AG09309 (cell line): Measurements from ENCODE around the gene MTO1.
"Not testable (repeated sequence)": the region's sequence is repeated elsewhere in the genome, so short reads cannot be mapped to it uniquely, and the experiment has no call there.

ENCODE experiments used
- DNase-seq: peaks from one replicate; pipeline ENCODE4 v3.0.0-alpha.2; 2010; ENCODE audit warnings: low read depth
- H3K4me3 ChIP-seq: 2 replicates; pipeline ENCODE4 v1.5.1; 2011; ENCODE audit warnings: mild to moderate bottlenecking, low read depth, low read length, moderate library complexity; ENCODE audit not compliant: control insufficient read depth
- TF ChIP-seq, protein P1 (sequence below): IDR thresholded peaks from 2 replicates; pipeline ENCODE4 v1.5.1; 2011; ENCODE audit warnings: mild to moderate bottlenecking, low read depth, low read length, inconsistent platforms; ENCODE audit not compliant: insufficient read depth, control insufficient read depth; ENCODE audit errors: missing control alignments

Gene MTO1

DNA sequence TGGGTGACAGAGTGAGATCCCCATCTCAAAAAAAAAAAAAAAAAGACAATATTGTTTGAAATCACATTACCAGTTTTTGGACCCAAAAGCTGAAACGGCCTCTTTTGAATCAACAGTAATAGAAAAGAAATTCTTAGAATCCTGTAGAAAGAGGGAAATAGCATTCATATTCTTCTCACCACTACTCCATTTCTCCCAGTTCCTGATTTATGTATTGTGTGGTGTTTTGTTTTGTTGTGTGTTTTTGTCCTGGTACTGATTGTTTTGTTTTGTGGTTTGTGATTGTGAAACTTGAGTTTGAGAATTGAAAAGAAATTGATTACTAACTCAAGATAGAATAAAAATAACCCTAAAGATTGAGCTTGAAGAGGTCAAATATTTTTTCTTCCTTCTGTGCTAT, 85.5 kb downstream of the MTO1 start:
- DNase-seq, result no peak
- H3K4me3 ChIP-seq, result no peak overlapping the region
- TF ChIP-seq, protein P1, sequence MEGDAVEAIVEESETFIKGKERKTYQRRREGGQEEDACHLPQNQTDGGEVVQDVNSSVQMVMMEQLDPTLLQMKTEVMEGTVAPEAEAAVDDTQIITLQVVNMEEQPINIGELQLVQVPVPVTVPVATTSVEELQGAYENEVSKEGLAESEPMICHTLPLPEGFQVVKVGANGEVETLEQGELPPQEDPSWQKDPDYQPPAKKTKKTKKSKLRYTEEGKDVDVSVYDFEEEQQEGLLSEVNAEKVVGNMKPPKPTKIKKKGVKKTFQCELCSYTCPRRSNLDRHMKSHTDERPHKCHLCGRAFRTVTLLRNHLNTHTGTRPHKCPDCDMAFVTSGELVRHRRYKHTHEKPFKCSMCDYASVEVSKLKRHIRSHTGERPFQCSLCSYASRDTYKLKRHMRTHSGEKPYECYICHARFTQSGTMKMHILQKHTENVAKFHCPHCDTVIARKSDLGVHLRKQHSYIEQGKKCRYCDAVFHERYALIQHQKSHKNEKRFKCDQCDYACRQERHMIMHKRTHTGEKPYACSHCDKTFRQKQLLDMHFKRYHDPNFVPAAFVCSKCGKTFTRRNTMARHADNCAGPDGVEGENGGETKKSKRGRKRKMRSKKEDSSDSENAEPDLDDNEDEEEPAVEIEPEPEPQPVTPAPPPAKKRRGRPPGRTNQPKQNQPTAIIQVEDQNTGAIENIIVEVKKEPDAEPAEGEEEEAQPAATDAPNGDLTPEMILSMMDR, result no peak

DNA sequence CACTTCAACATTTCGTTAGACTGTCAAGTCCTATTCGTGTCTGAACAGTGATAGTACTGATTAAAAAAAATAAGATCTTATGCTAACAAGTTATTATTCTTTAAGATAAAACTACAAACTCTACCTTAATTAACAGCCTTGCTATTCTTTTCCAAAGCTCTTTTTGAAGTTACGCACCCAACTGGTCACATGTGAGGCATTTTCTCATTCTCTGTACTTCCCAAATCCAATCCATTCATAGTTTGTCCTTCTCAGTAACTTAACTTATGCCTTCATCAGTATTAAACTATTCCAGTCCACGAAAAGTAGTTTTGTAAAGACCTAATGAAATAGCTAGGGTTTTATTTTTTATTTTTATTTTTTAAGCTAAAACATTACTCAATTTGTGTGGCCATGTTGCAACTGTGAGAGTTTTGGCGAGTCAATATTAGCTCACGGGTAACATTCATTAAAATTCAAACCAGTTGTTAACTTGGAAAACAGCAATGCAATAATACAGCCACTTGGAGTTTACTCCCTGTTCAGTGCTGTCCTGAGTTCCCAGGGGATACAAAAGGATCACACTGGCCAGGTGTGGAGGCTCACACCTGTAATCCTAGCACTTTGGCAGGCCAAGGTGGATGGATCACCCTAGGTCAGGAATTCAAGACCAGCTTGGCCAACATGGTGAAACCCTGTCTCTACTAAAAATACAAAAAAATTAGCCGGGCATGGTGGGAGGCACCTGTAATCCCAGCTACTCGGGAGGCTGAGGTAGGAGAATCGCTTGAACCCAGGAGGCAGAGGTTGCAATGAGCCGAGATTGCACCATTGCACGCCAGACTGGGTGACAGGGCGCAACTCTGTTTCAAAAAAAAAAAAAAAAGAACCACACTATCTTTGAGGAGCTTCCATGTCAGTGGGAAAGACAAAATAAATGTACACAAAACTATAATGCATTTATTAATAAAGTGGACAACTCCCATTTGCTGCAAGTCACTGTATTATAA, 87.2 kb downstream of the MTO1 start:
- DNase-seq, result no peak
- H3K4me3 ChIP-seq, result no peak overlapping the region
- TF ChIP-seq, protein P1, result no peak

DNA sequence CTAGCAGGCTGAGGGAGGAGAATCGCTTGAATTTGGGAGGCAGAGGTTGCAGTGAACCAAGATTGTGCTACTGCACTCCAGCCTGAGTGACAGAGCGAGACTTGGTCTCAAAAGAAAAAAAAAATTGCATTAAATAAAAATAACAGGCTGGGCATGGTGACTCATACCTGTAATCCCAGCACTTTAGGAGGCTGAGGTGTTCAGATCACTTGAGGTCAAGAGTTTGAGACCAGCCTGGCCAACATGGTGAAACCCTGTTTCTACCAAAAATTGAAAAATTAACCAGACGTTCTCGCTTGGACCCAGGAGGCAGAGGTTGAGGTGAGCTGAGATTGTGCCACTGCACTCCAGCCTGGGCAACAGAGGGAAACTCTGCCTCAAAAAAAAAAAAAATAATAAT, 89.6 kb downstream of the MTO1 start:
- H3K4me3 ChIP-seq, DNase-seq: not testable (repeated sequence)

DNA sequence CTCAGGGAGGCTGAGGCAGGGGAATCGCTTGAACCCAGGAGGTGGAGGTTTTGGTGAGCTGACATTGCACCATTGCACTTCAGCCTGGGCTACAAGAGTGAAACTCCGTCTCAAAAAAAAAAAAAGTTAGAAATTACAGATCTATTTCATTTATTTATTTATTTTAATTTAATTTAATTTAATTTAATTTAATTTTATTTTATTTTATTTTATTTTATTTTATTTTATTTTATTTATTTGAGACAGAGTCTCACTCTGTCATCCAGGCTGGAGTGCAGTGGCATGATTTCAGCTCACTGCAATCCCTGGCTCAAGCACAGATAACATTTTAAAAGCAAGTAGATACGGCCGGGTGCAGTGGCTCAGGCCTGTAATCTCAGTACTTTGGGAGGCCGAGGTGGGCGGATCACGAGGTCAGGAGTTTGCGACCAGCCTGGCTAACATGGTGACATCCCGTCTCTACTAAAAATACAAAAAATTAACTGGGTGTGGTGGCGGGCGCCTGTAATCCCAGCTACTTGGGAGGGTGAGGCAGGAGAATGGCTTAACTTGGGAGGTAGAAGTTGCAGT, 93.9 kb downstream of the MTO1 start:
- not testable (repeated sequence) for H3K4me3 ChIP-seq, DNase-seq

DNA sequence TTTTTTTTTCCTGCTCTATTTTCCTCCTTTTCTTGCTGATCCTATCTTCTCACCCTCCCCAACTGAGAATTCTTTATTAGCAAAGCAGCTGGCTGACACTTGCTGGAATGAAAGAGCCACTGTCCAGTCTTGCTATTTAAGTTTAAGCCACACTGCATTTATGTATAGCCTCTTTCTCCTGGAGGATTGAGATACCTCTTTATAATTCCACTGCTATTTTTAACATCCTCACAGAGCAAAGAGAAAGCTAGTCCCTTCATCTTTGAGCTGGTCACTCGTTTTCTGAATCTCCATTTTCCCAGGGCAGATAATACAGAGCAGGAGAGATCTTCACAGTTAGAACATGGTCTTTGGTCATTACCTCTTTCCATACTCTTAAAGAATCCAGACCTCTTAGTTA, 95.3 kb downstream of the MTO1 start:
- TF ChIP-seq, protein P1, result no peak
- no peak overlapping the region for H3K4me3 ChIP-seq
- DNase-seq, result no peak
